22Rv1 (cell line): ENCODE measurements around the gene SH2D5.

Source experiments
- CTCF ChIP-seq: fragments of 450-650 bp; IDR thresholded peaks from 2 replicates; pipeline ENCODE4 v1.5.1; 2017; ENCODE audit warnings: mild to moderate bottlenecking
- ZFX ChIP-seq: fragments of 450-650 bp; IDR thresholded peaks from 2 replicates; pipeline ENCODE4 v1.6.1; 2017; ENCODE audit warnings: antibody characterized with exemption, borderline replicate concordance

GRCh38 chr1:20715406-20715805 is 17.1 kb downstream of the SH2D5 start:
- TF ChIP-seq CTCF, result no peak
- no peak for TF ChIP-seq ZFX
